Naive thymus-derived CD4-positive, alpha-beta T cell (primary cell): ENCODE measurements around the gene MAP2K5. TPM values are rescaled to one million over a fixed set of nuclear protein-coding genes. Genes with fewer than 3 reads are reported as not detected.

Experiments used
- ATAC-seq: fragments of 150-1000 bp; cut with Tn5 transposase; 2 replicates; pipeline ENCODE4 v1.10.0; 2021; ENCODE audit warnings: mild to moderate bottlenecking, moderate library complexity
- CTCF ChIA-PET: fragments of 350-600 bp; sonication (Branson Sonifier 250); formaldehyde crosslinking; loops from one replicate; lab custom pipeline; 2021; ENCODE audit warnings: antibody characterized with exemption; lab: Charles Lee
- POLR2A ChIA-PET: fragments of 350-600 bp; sonication (Branson Sonifier 250); formaldehyde crosslinking; loops from one replicate; lab custom pipeline; 2021; ENCODE audit warnings: antibody characterized with exemption, inconsistent platforms; lab: Charles Lee
- DNase-seq, 9 donors: peaks; one replicate each; pipeline versions ENCODE4 v3.0.0 to v3.0.0-alpha.2; 2020 to 2022; ENCODE audit warnings: mixed read lengths in 1 of 9
- H3K27ac ChIP-seq: one replicate; pipeline ENCODE4 v1.7.0; 2013; ENCODE audit warnings: mild to moderate bottlenecking, low read depth, low read length, moderate library complexity
- H3K27me3 ChIP-seq, 2 donors: one replicate each; pipeline ENCODE4 v1.7.0; 2013; ENCODE audit warnings: low read length in 2 of 2, mild to moderate bottlenecking in 2 of 2, moderate library complexity in 2 of 2; ENCODE audit not compliant: control insufficient read depth in 2 of 2, insufficient read depth in 2 of 2
- H3K36me3 ChIP-seq, 3 experiments: 1 replicate in 2 of 3; 2 replicates in 1 of 3; pipeline ENCODE4 v1.7.0; 2013; ENCODE audit warnings: low read length in 3 of 3, mild to moderate bottlenecking in 3 of 3, moderate library complexity in 1 of 3; ENCODE audit not compliant: insufficient read depth in 3 of 3, control insufficient read depth in 2 of 3
- H3K4me1 ChIP-seq, 2 donors: one replicate each; pipeline ENCODE4 v1.7.0; 2013; ENCODE audit warnings: low read length in 2 of 2, mild to moderate bottlenecking in 2 of 2, moderate library complexity in 1 of 2; ENCODE audit not compliant: control insufficient read depth in 2 of 2, insufficient read depth in 2 of 2
- H3K4me3 ChIP-seq: 2 replicates; pipeline ENCODE4 v1.7.0; 2013; ENCODE audit warnings: mild to moderate bottlenecking, low read length
- H3K9me3 ChIP-seq, 3 experiments: 1 replicate in 2 of 3; 2 replicates in 1 of 3; pipeline ENCODE4 v1.7.0; 2013; ENCODE audit warnings: low read length in 3 of 3; ENCODE audit not compliant: control insufficient read depth in 2 of 3
- H3K27ac Mint-ChIP-seq, 9 donors: one replicate each; pipeline ENCODE4 v1.8.0; 2020 to 2022; ENCODE audit warnings: mixed read lengths in 9 of 9, mild to moderate bottlenecking in 8 of 9, moderate library complexity in 5 of 9, inconsistent platforms in 2 of 9
- H3K27me3 Mint-ChIP-seq, 5 donors: one replicate each; pipeline ENCODE4 v1.8.0; 2021 to 2022; ENCODE audit warnings: mixed read lengths in 5 of 5, mild to moderate bottlenecking in 1 of 5
- H3K36me3 Mint-ChIP-seq, 5 donors: one replicate each; pipeline ENCODE4 v1.8.0; 2020 to 2022; ENCODE audit warnings: mixed read lengths in 5 of 5, mild to moderate bottlenecking in 3 of 5, inconsistent platforms in 1 of 5
- H3K4me1 Mint-ChIP-seq, 7 donors: one replicate each; pipeline ENCODE4 v1.8.0; 2020 to 2022; ENCODE audit warnings: mixed read lengths in 7 of 7, mild to moderate bottlenecking in 3 of 7, inconsistent platforms in 1 of 7
- H3K4me3 Mint-ChIP-seq, 10 donors: one replicate each; pipeline ENCODE4 v1.8.0; 2020 to 2022; ENCODE audit warnings: mild to moderate bottlenecking in 10 of 10, mixed read lengths in 10 of 10, moderate library complexity in 6 of 10, inconsistent platforms in 2 of 10
- H3K9me3 Mint-ChIP-seq, 11 donors: one replicate each; pipeline ENCODE4 v1.8.0; 2020 to 2022; ENCODE audit warnings: mixed read lengths in 11 of 11, mild to moderate bottlenecking in 4 of 11, inconsistent platforms in 1 of 11, moderate library complexity in 1 of 11
- intact Hi-C, 2 donors: fragments of 100-400 bp; cut with micrococcal nuclease; formaldehyde crosslinking; loops; one replicate each; pipeline ENCODE4 v1.15.1; 2023
- polyA plus RNA-seq, 2 donors: library from polyadenylated mRNA; unstranded; fragments of 300-500 nt; fragmentation: Illumina TruSeq; gene quantifications; one replicate each; pipeline ENCODE4 v1.2.3, GENCODE V29; 2021
- total RNA-seq, 6 experiments: library from RNA in 5 of 6; stranded (reverse) in 5 of 6; gene quantifications; 1 replicate in 5 of 6; 2 replicates in 1 of 6; pipeline ENCODE4 v1.2.3 and lab custom pipeline; 2021 to 2026

The MAP2K5 gene
- total RNA-seq, result 10 to 100 TPM; 23.4 to 43.4 (median 35.7) TPM
- 10 to 100 TPM; 22.7 to 25.0 TPM for polyA plus RNA-seq
- total RNA-seq (lab: John Stamatoyannopoulos, UW), result 16.8 reads per million, percentile 46 among the genes with 10 or more reads in this experiment

GRCh38 chr15:67542420-67543347, at the start of gene MAP2K5:
TSS of gene MAP2K5 (plus strand) at chr15:67542703. CDS start at chr15:67543336, 633 bp downstream.
- ATAC-seq (peak; percentile 89), DNase-seq (peak; percentile 75 to 87 (median 78))
- no peaks in the 10 kb centered on the region for H3K9me3 ChIP-seq
- Mint-ChIP-seq H3K4me1 (peaks cover 20 to 68% (median 56%) of the 10 kb centered on the region in 7 donors), H3K4me3 (peak within 1 kb of the TSS; percentile 92 to 98 (median 98)), H3K27ac (peak within 1 kb of the TSS; percentile 97 to 100 (median 99)), H3K9me3 (no peaks in the 10 kb centered on the region), H3K36me3 (peaks cover 0 to 16% (median 4%) of the 10 kb centered on the region in 5 donors), H3K27me3 (no peaks in the 10 kb centered on the region)
- peaks cover 0 to 5% (median 0%) of the 10 kb centered on the region in 3 experiments for H3K36me3 ChIP-seq
- CTCF ChIA-PET, result interaction anchor here (0.6 to 0.9 kb wide), 3 partner anchors 22 to 404 kb away, joined by 3 read pairs; no protein-coding TSS in a partner anchor
- POLR2A ChIA-PET, result interaction anchor here (0.7 to 5.2 kb wide), 10 partner anchors 9 to 735 kb away, joined by 3 to 43 read pairs (median 6); partner anchors contain the start of genes C15orf61, FEM1B, PIAS1 and RNU6-1
- H3K27ac ChIP-seq, result peak within 1 kb of the TSS; percentile 78
- no peaks in the 10 kb centered on the region for H3K27me3 ChIP-seq
- intact Hi-C loops, result loop anchor here (1.0 to 10.0 kb wide), 11 partner anchors 21 to 1620 kb away; partner anchors contain the start of genes FEM1B (in 2 of the 2), RNU6-1 (in 2 of the 2), AAGAB (in 1 of the 2) and C15orf61 (in 1 of the 2)
- peak within 1 kb of the TSS; percentile 90 for H3K4me3 ChIP-seq
- peaks cover 7 to 22% of the 10 kb centered on the region in 2 donors for H3K4me1 ChIP-seq

- Mint-ChIP-seq H3K36me3 (peaks cover 0 to 10% (median 9%) of the 10 kb centered on the region in 5 donors), H3K4me3 (no peak overlapping the region), H3K27me3 (peaks cover 0 to 6% (median 5%) of the 10 kb centered on the region in 5 donors), H3K4me1 (no peaks in the 10 kb centered on the region), H3K9me3 (no peaks in the 10 kb centered on the region), H3K27ac (no peak overlapping the region)
- Histone ChIP-seq H3K9me3 (no peaks in the 10 kb centered on the region), H3K27ac (no peak overlapping the region), H3K4me1 (no peaks in the 10 kb centered on the region), H3K36me3 (no peaks in the 10 kb centered on the region), H3K27me3 (no peaks in the 10 kb centered on the region), H3K4me3 (no peak overlapping the region)
- intact Hi-C loops, result no loop called here
- DNase-seq (no peak), ATAC-seq (no peak)
- CTCF ChIA-PET, result interaction anchor here (0.7 kb wide), 1 partner anchor 342 kb away, joined by 3 read pairs; no protein-coding TSS in a partner anchor
- POLR2A ChIA-PET, result interaction anchor here (0.5 kb wide), 1 partner anchor 19 kb away, joined by 3 read pairs; no protein-coding TSS in a partner anchor
Observed at GRCh38 chr15:67495585-67495984, 46.9 kb upstream of the MAP2K5 start.

GRCh38 chr15:67501177-67501835, 41.2 kb upstream of the MAP2K5 start:
- peak; percentile 55 for ATAC-seq
- H3K4me3 ChIP-seq, result no peak overlapping the region
- Mint-ChIP-seq H3K4me1 (peaks cover 0 to 5% (median 0%) of the 10 kb centered on the region in 7 donors), H3K27ac (no peak overlapping the region), H3K36me3 (peaks cover 0 to 4% (median 4%) of the 10 kb centered on the region in 5 donors), H3K4me3 (no peak overlapping the region), H3K9me3 (no peaks in the 10 kb centered on the region), H3K27me3 (peaks cover 0 to 9% (median 0%) of the 10 kb centered on the region in 5 donors)
- no peak overlapping the region for H3K27ac ChIP-seq
- CTCF ChIA-PET, result interaction anchor here (0.6 to 1.5 kb wide), 6 partner anchors 10 to 556 kb away, joined by 3 to 8 read pairs (median 4); no protein-coding TSS in a partner anchor
- POLR2A ChIA-PET, result interaction anchor here (1.2 kb wide), 1 partner anchor 335 kb away, joined by 3 read pairs; no protein-coding TSS in a partner anchor
- peak in 4 of 9 donors; percentile 6 to 27 (median 17) for DNase-seq
- H3K36me3 ChIP-seq, result no peaks in the 10 kb centered on the region
- no peaks in the 10 kb centered on the region for H3K9me3 ChIP-seq
- H3K27me3 ChIP-seq, result peaks cover 0 to 2% of the 10 kb centered on the region in 2 donors
- H3K4me1 ChIP-seq, result no peaks in the 10 kb centered on the region
- intact Hi-C loops, result loop anchor here (1.0 to 10.0 kb wide), 3 partner anchors 53 to 335 kb away; no protein-coding TSS in a partner anchor

GRCh38 chr15:67501836-67502461, 40.6 kb upstream of the MAP2K5 start:
- H3K36me3 ChIP-seq, result no peaks in the 10 kb centered on the region
- ATAC-seq, result no peak
- no peak overlapping the region for H3K27ac ChIP-seq
- no peak for DNase-seq
- peaks cover 0 to 5% (median 0%) of the 10 kb centered on the region in 7 donors for H3K4me1 Mint-ChIP-seq
- H3K4me3 Mint-ChIP-seq, result no peak overlapping the region
- H3K4me1 ChIP-seq, result no peaks in the 10 kb centered on the region
- H3K9me3 ChIP-seq, result no peaks in the 10 kb centered on the region
- ChIA-PET CTCF (interaction anchor here (0.6 to 1.5 kb wide), 6 partner anchors 11 to 556 kb away, joined by 3 to 8 read pairs (median 4); no protein-coding TSS in a partner anchor), POLR2A (interaction anchor here (1.2 kb wide), 1 partner anchor 334 kb away, joined by 3 read pairs; no protein-coding TSS in a partner anchor)
- H3K4me3 ChIP-seq, result no peak overlapping the region
- peaks cover 0 to 2% of the 10 kb centered on the region in 2 donors for H3K27me3 ChIP-seq
- H3K27me3 Mint-ChIP-seq, result peaks cover 0 to 9% (median 0%) of the 10 kb centered on the region in 5 donors
- H3K36me3 Mint-ChIP-seq, result peaks cover 0 to 4% (median 4%) of the 10 kb centered on the region in 5 donors
- no peaks in the 10 kb centered on the region for H3K9me3 Mint-ChIP-seq
- intact Hi-C loops, result loop anchor here (1.0 to 10.0 kb wide), 3 partner anchors 53 to 334 kb away; no protein-coding TSS in a partner anchor
- H3K27ac Mint-ChIP-seq, result no peak overlapping the region

GRCh38 chr15:67504056-67504455, 38.4 kb upstream of the MAP2K5 start:
- H3K9me3 Mint-ChIP-seq, result peaks cover 0 to 2% (median 0%) of the 10 kb centered on the region in 11 donors
- ChIA-PET CTCF (interaction anchor here (0.6 kb wide), 2 partner anchors 15 to 50 kb away, joined by 3 to 5 read pairs; no protein-coding TSS in a partner anchor), POLR2A (interaction anchor here (1.3 kb wide), 1 partner anchor 334 kb away, joined by 4 read pairs; no protein-coding TSS in a partner anchor)
- H3K9me3 ChIP-seq, result no peaks in the 10 kb centered on the region
- DNase-seq (no peak), ATAC-seq (no peak)
- H3K4me3 ChIP-seq, result no peak overlapping the region
- peaks cover 0 to 9% (median 0%) of the 10 kb centered on the region in 5 donors for H3K27me3 Mint-ChIP-seq
- H3K27me3 ChIP-seq, result peaks cover 0 to 2% of the 10 kb centered on the region in 2 donors
- intact Hi-C loops, result loop anchor here (5.0 to 10.0 kb wide), 2 partner anchors 51 to 328 kb away; no protein-coding TSS in a partner anchor
- peaks cover 0 to 4% (median 0%) of the 10 kb centered on the region in 5 donors for H3K36me3 Mint-ChIP-seq
- H3K27ac ChIP-seq, result no peak overlapping the region
- H3K4me1 ChIP-seq, result no peaks in the 10 kb centered on the region
- no peak overlapping the region for H3K27ac Mint-ChIP-seq
- no peak overlapping the region for H3K4me3 Mint-ChIP-seq
- H3K4me1 Mint-ChIP-seq, result peaks cover 0 to 5% (median 0%) of the 10 kb centered on the region in 7 donors
- no peaks in the 10 kb centered on the region for H3K36me3 ChIP-seq
